ENCODE results near the gene SLC7A8. TPM values are rescaled to one million over a fixed set of nuclear protein-coding genes. Genes with fewer than 3 reads are reported as not detected.
A peak's percentile ranks its signal among the peaks of the same experiment; 100 is the strongest.

Gene SLC7A8
- total RNA-seq, 1 experiment from 2014 or later = not detected

GRCh38 chr14:23093526-23093925 is 89.9 kb downstream of the SLC7A8 start:
- CTCF ChIA-PET = interaction anchor here (2.5 to 3.0 kb wide), 2 partner anchors 22 to 32 kb away, joined by 7 to 16 read pairs; no protein-coding TSS in a partner anchor
- no peak overlapping the region for H3K4me3 Mint-ChIP-seq (ENCODE audit: low read depth, unreplicated experiment)
- intact Hi-C loops (cut with micrococcal nuclease; ENCODE audit: unreplicated experiment) = no loop called here
- H3K4me1 Mint-ChIP-seq (ENCODE audit: low read depth, unreplicated experiment) = peaks cover 9% of the 10 kb centered on the region
- no peaks in the 10 kb centered on the region for H3K9me3 Mint-ChIP-seq (ENCODE audit: low read depth, unreplicated experiment)
- no peak for DNase-seq
- no TSS peak for BruUV-seq (replicated peaks)
- H3K27ac Mint-ChIP-seq (ENCODE audit: unreplicated experiment) = no peak overlapping the region
- no peaks in the 10 kb centered on the region for H3K27me3 Mint-ChIP-seq (ENCODE audit: unreplicated experiment)
- H3K36me3 Mint-ChIP-seq (ENCODE audit: insufficient read depth, unreplicated experiment) = peaks cover 5% of the 10 kb centered on the region
- TF ChIP-seq, protein P1, sequence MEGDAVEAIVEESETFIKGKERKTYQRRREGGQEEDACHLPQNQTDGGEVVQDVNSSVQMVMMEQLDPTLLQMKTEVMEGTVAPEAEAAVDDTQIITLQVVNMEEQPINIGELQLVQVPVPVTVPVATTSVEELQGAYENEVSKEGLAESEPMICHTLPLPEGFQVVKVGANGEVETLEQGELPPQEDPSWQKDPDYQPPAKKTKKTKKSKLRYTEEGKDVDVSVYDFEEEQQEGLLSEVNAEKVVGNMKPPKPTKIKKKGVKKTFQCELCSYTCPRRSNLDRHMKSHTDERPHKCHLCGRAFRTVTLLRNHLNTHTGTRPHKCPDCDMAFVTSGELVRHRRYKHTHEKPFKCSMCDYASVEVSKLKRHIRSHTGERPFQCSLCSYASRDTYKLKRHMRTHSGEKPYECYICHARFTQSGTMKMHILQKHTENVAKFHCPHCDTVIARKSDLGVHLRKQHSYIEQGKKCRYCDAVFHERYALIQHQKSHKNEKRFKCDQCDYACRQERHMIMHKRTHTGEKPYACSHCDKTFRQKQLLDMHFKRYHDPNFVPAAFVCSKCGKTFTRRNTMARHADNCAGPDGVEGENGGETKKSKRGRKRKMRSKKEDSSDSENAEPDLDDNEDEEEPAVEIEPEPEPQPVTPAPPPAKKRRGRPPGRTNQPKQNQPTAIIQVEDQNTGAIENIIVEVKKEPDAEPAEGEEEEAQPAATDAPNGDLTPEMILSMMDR (IDR thresholded peaks at IDR 0.05; ENCODE audit: unreplicated experiment) = no peak

DNA sequence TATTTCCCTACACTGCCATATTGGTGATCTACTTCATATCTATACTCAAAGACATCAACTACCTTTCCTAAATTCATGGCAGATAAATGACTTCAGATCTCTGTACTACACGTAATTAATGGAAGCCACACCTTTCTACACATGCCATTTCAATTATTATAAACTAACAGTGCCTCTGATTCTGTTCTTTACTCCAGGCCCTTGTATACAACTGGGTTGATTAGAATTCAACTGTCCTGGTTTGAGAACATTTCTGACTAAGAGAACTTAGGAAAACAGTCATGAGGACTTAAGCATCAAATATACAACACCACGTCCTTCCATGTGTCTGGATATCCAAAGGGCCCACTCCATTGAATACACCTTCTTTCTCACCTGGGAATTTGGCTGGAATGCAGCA is 90.4 kb downstream of the SLC7A8 start:
- TSS peak; percentile 37 for BruUV-seq (replicated peaks)

DNA sequence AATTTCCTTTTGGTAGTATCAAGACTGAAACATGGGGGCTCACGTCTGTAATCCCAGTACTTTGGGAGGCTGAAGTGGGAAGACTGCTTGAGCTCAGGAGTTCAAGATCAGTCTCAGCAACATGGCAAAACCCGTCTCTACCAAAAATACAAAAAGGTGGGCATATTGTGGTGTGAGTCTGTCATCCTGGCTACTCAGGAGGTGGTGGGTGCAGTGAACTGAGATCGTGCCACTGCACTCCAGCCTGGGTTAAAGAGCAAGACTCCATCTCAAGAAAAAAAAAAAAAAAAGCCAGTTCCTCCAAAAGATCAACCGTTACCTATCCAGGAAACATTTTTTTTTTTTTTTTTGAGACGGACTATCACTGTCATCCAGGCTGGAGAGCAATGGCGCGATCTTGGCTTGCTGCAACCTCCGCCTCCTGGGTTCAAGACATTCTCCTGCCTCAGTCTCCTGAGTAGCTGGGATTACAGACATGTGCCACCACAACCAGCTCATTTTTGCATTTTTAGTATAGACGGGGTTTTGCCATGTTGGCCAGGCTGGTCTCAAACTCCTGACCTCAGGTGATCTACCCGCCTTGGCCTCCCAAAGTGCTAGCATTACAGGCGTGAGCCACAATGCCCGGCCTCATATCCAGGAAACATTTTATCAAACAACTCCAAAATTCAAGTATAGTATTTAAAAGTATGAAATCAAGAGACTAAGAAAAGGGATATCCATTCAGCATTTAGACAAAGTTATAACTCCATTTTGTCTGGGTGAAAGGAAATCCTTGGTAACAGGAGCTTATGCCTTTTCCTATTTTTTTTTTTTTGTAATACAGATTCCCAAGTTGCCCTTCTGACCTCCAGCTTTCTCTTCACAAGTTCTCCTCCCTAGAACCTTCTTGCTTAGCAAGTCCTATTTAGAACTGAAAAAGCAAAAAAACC is 91.9 kb downstream of the SLC7A8 start:
- CTCF ChIA-PET = interaction anchor here (0.7 kb wide), 1 partner anchor 191 kb away, joined by 7 read pairs; no protein-coding TSS in a partner anchor
- intact Hi-C loops (cut with micrococcal nuclease; ENCODE audit: unreplicated experiment) = no loop called here
- no peak for DNase-seq
- H3K27ac Mint-ChIP-seq (ENCODE audit: unreplicated experiment) = no peak overlapping the region
- TF ChIP-seq, protein P1 (IDR thresholded peaks at IDR 0.05; ENCODE audit: unreplicated experiment) = no peak
- H3K4me3 Mint-ChIP-seq (ENCODE audit: low read depth, unreplicated experiment) = no peak overlapping the region
- BruUV-seq (replicated peaks) = no TSS peak
- no peaks in the 10 kb centered on the region for H3K9me3 Mint-ChIP-seq (ENCODE audit: low read depth, unreplicated experiment)
- H3K4me1 Mint-ChIP-seq (ENCODE audit: low read depth, unreplicated experiment) = peaks cover 13% of the 10 kb centered on the region
- H3K27me3 Mint-ChIP-seq (ENCODE audit: unreplicated experiment) = no peaks in the 10 kb centered on the region
- H3K36me3 Mint-ChIP-seq (ENCODE audit: insufficient read depth, unreplicated experiment) = peaks cover 13% of the 10 kb centered on the region

More for the DNA sequence above, 90.4 kb downstream of the SLC7A8 start:
- Mint-ChIP-seq H3K36me3 (ENCODE audit: insufficient read depth, unreplicated experiment) (peaks cover 6% of the 10 kb centered on the region), H3K9me3 (ENCODE audit: low read depth, unreplicated experiment) (no peaks in the 10 kb centered on the region), H3K27ac (ENCODE audit: unreplicated experiment) (no peak overlapping the region), H3K4me3 (ENCODE audit: low read depth, unreplicated experiment) (no peak overlapping the region), H3K4me1 (ENCODE audit: low read depth, unreplicated experiment) (peaks cover 10% of the 10 kb centered on the region), H3K27me3 (ENCODE audit: unreplicated experiment) (no peaks in the 10 kb centered on the region)
- TF ChIP-seq, protein P1 (IDR thresholded peaks at IDR 0.05; ENCODE audit: unreplicated experiment) = no peak
- CTCF ChIA-PET = no interaction called here
- no peak for DNase-seq
- intact Hi-C loops (cut with micrococcal nuclease; ENCODE audit: unreplicated experiment) = no loop called here

DNA sequence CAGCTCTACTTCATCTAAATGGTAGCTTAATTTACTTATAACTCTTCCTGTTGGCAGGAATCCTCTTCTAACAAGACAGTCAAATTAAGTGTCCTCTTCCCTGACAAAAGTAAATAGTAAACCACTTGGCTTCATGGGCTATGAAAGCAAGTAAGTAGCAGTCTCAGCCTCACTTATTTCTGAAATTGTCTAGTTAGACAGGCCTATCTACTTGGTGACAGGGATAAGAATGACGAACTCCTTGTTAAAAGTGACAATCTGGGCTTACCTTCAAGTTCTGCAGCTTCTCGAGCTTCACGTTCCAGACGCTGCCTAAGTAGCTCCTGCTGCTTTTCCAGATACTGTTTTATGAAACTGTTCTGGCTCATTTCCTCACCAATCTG is 93.2 kb downstream of the SLC7A8 start:
- CTCF ChIA-PET = interaction anchor here (1.0 kb wide), 1 partner anchor 21 kb away, joined by 3 read pairs; no protein-coding TSS in a partner anchor
- Mint-ChIP-seq H3K9me3 (ENCODE audit: low read depth, unreplicated experiment) (no peaks in the 10 kb centered on the region), H3K4me1 (ENCODE audit: low read depth, unreplicated experiment) (peaks cover 9% of the 10 kb centered on the region), H3K4me3 (ENCODE audit: low read depth, unreplicated experiment) (no peak overlapping the region), H3K36me3 (ENCODE audit: insufficient read depth, unreplicated experiment) (peaks cover 13% of the 10 kb centered on the region), H3K27ac (ENCODE audit: unreplicated experiment) (no peak overlapping the region), H3K27me3 (ENCODE audit: unreplicated experiment) (no peaks in the 10 kb centered on the region)
- BruUV-seq (replicated peaks) = no TSS peak
- intact Hi-C loops (cut with micrococcal nuclease; ENCODE audit: unreplicated experiment) = no loop called here
- TF ChIP-seq, protein P1 (IDR thresholded peaks at IDR 0.05; ENCODE audit: unreplicated experiment) = no peak
- DNase-seq = no peak

Data from Calu3 (cell line).